Measurements from ENCODE around the gene BACH2. TPM values are rescaled to one million over a fixed set of nuclear protein-coding genes. Genes with fewer than 3 reads are reported as not detected.

Gene BACH2
- total and polyA plus RNA-seq, 9 of the 15 experiments (the other 6 are each of a cell fraction or from before 2014, with no cell fraction given), result 0.06 to 3.1 (median 0.59) TPM

GRCh38 chr6:90103056-90103800 is 193.4 kb downstream of the BACH2 start (continued):
- TF ChIP-seq SNIP1 (IDR thresholded peaks at IDR 0.05; ENCODE audit: low read depth), result no peak
- no peak for TF ChIP-seq IRF2 (CRISPR knock-in tag; IDR thresholded peaks at IDR 0.05)
- TF ChIP-seq SIX5 (IDR thresholded peaks at IDR 0.05; ENCODE audit: borderline replicate concordance in 1 of 2, insufficient read depth in 1 of 2, low read depth in 1 of 2, low read length in 2 of 2), result no peak
- no peak for TF ChIP-seq HDAC2 (IDR thresholded peaks at IDR 0.05)
- TF ChIP-seq SAFB (IDR thresholded peaks at IDR 0.05; ENCODE audit: borderline replicate concordance, low read depth, low read length), result no peak
- TF ChIP-seq HDAC3 (IDR thresholded peaks at IDR 0.05; ENCODE audit: borderline replicate concordance, partially characterized antibody), result no peak
- TF ChIP-seq PHB2 (IDR thresholded peaks at IDR 0.05; ENCODE audit: low read depth), result no peak
- TF ChIP-seq ZNF140 (CRISPR knock-in tag; IDR thresholded peaks at IDR 0.05), result no peak
- TF ChIP-seq ZNF778 (CRISPR knock-in tag; IDR thresholded peaks at IDR 0.05), result no peak
- TF ChIP-seq FOSL1 (tag; conservative IDR thresholded peaks at IDR 0.05), result peak; percentile 41
- TF ChIP-seq ZHX1 (conservative IDR thresholded peaks at IDR 0.05; ENCODE audit: low read length), result no peak
- TF ChIP-seq, protein P1, sequence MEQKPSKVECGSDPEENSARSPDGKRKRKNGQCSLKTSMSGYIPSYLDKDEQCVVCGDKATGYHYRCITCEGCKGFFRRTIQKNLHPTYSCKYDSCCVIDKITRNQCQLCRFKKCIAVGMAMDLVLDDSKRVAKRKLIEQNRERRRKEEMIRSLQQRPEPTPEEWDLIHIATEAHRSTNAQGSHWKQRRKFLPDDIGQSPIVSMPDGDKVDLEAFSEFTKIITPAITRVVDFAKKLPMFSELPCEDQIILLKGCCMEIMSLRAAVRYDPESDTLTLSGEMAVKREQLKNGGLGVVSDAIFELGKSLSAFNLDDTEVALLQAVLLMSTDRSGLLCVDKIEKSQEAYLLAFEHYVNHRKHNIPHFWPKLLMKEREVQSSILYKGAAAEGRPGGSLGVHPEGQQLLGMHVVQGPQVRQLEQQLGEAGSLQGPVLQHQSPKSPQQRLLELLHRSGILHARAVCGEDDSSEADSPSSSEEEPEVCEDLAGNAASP (IDR thresholded peaks at IDR 0.05), result no peak
- TF ChIP-seq MCM7 (IDR thresholded peaks at IDR 0.05), result no peak
- TF ChIP-seq CEBPG (CRISPR knock-in tag; IDR thresholded peaks at IDR 0.05), result no peak
- TF ChIP-seq CEBPG (tag; conservative IDR thresholded peaks at IDR 0.05 in 1 of 2, IDR thresholded peaks at IDR 0.05 in 1 of 2), result peak in 1 of 2 experiments; percentile 56; a peak in 1 of 4 replicates
- TF ChIP-seq, protein P2, sequence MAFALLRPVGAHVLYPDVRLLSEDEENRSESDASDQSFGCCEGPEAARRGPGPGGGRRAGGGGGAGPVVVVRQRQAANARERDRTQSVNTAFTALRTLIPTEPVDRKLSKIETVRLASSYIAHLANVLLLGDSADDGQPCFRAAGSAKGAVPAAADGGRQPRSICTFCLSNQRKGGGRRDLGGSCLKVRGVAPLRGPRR (CRISPR knock-in tag; IDR thresholded peaks at IDR 0.05), result no peak
- no peak for TF ChIP-seq ZBTB7A (IDR thresholded peaks at IDR 0.05; ENCODE audit: borderline replicate concordance, control insufficient read depth, low read depth, low read length)
- TF ChIP-seq, protein P3, sequence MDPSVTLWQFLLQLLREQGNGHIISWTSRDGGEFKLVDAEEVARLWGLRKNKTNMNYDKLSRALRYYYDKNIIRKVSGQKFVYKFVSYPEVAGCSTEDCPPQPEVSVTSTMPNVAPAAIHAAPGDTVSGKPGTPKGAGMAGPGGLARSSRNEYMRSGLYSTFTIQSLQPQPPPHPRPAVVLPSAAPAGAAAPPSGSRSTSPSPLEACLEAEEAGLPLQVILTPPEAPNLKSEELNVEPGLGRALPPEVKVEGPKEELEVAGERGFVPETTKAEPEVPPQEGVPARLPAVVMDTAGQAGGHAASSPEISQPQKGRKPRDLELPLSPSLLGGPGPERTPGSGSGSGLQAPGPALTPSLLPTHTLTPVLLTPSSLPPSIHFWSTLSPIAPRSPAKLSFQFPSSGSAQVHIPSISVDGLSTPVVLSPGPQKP (CRISPR knock-in tag; IDR thresholded peaks at IDR 0.05), result no peak
- TF ChIP-seq L3MBTL2 (IDR thresholded peaks at IDR 0.05), result no peak

Data from K562 (cell line).